ENCODE data around the gene CARMIL1. TPM values are rescaled to one million over a fixed set of nuclear protein-coding genes. Genes with fewer than 3 reads are reported as not detected.

Gene CARMIL1
- total RNA-seq, 1 experiment from 2014 or later: 23.6 TPM

DNA sequence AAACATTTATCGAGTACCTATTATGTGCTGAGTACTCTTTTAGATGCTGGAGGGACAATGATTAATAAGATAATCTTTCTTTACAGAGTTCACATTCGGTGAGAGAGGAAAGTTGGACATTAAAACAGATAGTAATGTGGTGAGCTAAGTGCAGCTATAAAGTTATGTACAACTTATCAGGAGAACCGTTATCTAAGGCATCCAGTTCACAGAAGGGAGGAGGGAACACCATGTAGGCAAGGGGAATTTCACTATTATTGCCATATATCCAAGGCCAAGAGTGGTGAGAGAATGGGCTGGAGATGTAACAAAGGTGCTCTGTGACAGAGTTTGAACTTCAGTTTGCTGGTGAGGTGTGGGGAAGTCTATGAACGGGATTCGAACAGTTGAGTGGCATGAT, 105.8 kb downstream of the CARMIL1 start:
- WGBS (ENCODE audit: extremely low coverage, insufficient read length, low lambda C conversion rate): no CpG with 5 or more reads among the region's 5 CpGs
- Histone ChIP-seq H4K5ac (ENCODE audit: insufficient read length, low read depth, low read length) (no peak overlapping the region), H3K23ac (ENCODE audit: insufficient read length, low read depth, low read length) (no peak overlapping the region), H2BK5ac (ENCODE audit: insufficient read length, low read length) (no peak overlapping the region), H3K14ac (ENCODE audit: insufficient read depth, low read length) (no peak overlapping the region), H3K9me3 (ENCODE audit: control insufficient read depth, low read depth, low read length) (no peaks in the 10 kb centered on the region), H3K4ac (ENCODE audit: low read depth, low read length) (no peak overlapping the region), H4K8ac (replicated peaks; ENCODE audit: insufficient read length, low read depth, low read length) (no peak overlapping the region), H4K20me1 (ENCODE audit: control insufficient read depth, insufficient read depth, insufficient read length) (no peaks in the 10 kb centered on the region), H3K23me2 (ENCODE audit: insufficient read length, low read depth, low read length, poor library complexity, severe bottlenecking) (no peaks in the 10 kb centered on the region), H3K18ac (ENCODE audit: insufficient read length, low read depth, low read length) (no peak overlapping the region), H3T11ph (ENCODE audit: low read length) (no peak overlapping the region), H2BK12ac (ENCODE audit: insufficient read length, low read depth, low read length) (no peak overlapping the region), H3K4me1 (ENCODE audit: insufficient read depth, low read length) (no peaks in the 10 kb centered on the region), H2AK5ac (ENCODE audit: insufficient read length, low read length) (no peak overlapping the region), H2BK15ac (ENCODE audit: low read depth, low read length) (no peak overlapping the region), H3K56ac (ENCODE audit: insufficient read length, low read depth, low read length) (no peak overlapping the region), H3K4me2 (ENCODE audit: insufficient read depth, insufficient read length, low read length) (no peak overlapping the region), H2BK20ac (ENCODE audit: low read depth, low read length, poor library complexity, severe bottlenecking) (no peak overlapping the region), H3K27me3 (ENCODE audit: insufficient read depth, low read length) (no peaks in the 10 kb centered on the region), H2AFZ (ENCODE audit: low read length) (no peak overlapping the region), H4K91ac (ENCODE audit: insufficient read length, low read depth, low read length) (no peak overlapping the region), H3K79me2 (ENCODE audit: insufficient read depth, low read length) (peaks cover 1% of the 10 kb centered on the region; the same call in 1 of the 2 replicates), H3K9ac (ENCODE audit: extremely low read depth, insufficient read length, low read length) (no peak overlapping the region), H2BK120ac (ENCODE audit: low read depth, low read length, poor library complexity, severe bottlenecking) (no peak overlapping the region), H3K79me1 (ENCODE audit: insufficient read depth, low read depth, low read length, poor library complexity, severe bottlenecking) (peaks cover 3% of the 10 kb centered on the region), H3K27ac (ENCODE audit: insufficient read length, low read depth, low read length) (no peak overlapping the region)
- Mint-ChIP-seq H3K36me3 (ENCODE audit: insufficient read depth in 1 of 3, low read depth in 3 of 3) (peaks cover 0 to 9% (median 8%) of the 10 kb centered on the region in 3 experiments; a peak in 4 of 7 replicates), H3K4me3 (no peak overlapping the region), H3K27ac (peak overlapping the region in 1 of 3 experiments; percentile 52; a peak in 2 of 7 replicates), H3K27me3 (ENCODE audit: low read depth) (no peaks in the 10 kb centered on the region), H3K9me3 (no peaks in the 10 kb centered on the region), H3K4me1 (peaks cover 7 to 10% of the 10 kb centered on the region in 2 experiments)
- DNase-seq: no peak
- TF ChIP-seq, protein P1, sequence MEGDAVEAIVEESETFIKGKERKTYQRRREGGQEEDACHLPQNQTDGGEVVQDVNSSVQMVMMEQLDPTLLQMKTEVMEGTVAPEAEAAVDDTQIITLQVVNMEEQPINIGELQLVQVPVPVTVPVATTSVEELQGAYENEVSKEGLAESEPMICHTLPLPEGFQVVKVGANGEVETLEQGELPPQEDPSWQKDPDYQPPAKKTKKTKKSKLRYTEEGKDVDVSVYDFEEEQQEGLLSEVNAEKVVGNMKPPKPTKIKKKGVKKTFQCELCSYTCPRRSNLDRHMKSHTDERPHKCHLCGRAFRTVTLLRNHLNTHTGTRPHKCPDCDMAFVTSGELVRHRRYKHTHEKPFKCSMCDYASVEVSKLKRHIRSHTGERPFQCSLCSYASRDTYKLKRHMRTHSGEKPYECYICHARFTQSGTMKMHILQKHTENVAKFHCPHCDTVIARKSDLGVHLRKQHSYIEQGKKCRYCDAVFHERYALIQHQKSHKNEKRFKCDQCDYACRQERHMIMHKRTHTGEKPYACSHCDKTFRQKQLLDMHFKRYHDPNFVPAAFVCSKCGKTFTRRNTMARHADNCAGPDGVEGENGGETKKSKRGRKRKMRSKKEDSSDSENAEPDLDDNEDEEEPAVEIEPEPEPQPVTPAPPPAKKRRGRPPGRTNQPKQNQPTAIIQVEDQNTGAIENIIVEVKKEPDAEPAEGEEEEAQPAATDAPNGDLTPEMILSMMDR (conservative IDR thresholded peaks at IDR 0.05): no peak

All from H9 (cell line).